GM21528 (cell line): Measurements from ENCODE around the gene NOTCH1.

ENCODE experiments used
- ATAC-seq: cut with Tn5 transposase; IDR thresholded peaks from one replicate; pipeline ENCODE4 v1.9.1; 2021; ENCODE audit warnings: mild to moderate bottlenecking, moderate library complexity; ENCODE audit not compliant: unreplicated experiment, low FRiP score

The NOTCH1 gene

DNA sequence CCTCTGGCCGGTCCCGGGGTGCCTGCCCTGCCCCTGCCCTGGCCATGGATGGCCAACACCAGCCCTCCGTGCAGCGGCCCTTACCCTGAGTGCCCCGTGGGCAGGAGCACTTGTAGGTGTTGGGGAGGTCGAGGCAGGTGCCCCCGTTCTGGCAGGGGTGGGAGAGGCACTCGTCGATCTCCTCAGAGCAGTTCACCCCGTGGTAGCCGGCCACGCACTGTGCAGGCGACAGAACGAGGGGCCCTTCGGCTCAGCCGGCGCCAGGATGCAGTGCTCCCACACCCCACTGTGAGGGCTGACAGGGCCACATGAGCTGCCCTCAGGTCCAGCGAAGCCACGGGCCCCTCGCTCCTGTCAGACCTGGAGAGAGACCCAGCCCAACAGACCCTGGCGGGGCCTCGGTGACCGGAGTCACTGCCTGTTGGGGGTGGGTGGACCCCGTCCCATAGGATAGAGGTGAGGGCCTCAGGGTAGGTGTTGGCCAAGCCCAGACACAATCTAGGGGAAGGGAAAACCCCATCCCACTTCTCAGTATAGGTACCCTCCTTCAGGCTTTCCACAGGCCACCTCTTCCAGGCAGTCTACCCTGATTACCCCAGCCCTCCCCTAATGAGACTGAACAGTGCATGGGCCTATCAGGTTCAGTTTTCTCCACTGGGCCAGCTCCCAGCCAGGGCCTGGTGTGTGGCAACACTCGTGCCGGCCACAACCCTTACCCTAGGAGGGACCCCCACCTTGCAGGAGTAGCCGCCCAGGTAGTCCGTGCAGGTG is 38.4 kb downstream of the NOTCH1 start:
- ATAC-seq, result no peak

DNA sequence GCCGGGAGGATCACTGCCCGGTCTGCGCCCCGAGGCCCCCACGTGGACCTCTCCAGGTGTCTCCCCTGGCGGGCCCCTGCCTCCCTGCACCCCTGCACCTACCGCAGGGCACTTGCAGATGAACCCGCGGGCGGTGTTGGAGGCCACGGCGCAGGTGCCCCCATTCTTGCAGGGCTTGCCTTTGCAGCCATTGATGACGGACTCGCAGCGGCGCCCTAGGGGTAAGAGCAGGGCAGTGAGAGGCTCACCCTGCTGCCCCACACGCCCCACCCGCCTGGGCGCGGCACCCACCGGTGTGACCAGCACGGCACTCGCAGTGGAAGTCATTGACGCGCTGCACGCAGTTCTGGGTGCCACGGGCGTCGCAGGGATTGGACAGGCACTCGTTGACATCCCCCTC is 39.4 kb downstream of the NOTCH1 start:
- no peak for ATAC-seq

DNA sequence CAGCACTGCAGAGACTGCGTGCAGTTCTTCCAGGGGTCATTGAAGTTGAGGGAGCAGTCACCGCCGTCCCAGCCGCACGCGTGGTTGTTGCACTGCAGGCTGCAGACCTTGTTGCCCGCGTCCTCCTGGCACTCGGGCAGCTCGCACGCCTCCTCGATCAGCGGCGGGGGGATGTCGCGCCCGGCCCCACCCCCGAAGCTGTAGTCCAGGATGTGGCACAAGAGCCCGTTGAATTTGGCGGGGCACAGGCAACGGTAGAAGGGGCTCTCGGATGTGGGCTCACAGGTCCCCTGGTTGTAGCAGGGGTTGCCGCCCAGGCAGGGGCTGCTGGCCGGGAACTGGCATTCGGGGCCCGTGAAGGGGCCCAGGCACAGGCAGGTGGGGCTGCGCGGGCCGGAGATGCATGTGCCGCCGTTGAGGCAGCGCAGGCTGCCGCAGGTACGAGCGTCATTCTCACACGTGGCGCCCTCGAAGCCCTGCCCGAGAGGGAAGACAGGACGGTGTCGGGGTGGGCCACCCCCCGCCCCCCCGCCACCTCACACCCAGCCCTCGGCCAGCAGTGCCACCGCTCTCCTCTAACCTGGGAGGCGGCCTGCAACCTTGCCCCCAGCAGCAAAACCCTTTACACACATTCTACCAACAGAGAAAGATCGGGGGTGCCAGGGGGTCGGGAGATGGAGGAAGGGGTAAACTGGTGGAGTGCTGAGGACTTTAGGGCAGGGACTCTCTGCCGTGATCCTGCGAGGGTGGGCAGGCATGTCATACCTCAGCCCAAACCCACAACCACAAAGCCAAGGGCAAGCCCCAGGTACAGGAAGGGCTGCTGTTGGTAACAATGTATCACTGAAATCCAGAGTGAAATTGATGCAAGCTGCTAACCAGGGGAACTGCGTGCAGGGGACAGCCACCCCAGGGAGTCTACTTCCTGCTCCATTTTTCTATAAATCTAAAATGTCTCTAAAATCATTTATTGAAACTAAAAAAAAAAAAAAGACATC is 40.1 kb downstream of the NOTCH1 start:
- no peak for ATAC-seq

DNA sequence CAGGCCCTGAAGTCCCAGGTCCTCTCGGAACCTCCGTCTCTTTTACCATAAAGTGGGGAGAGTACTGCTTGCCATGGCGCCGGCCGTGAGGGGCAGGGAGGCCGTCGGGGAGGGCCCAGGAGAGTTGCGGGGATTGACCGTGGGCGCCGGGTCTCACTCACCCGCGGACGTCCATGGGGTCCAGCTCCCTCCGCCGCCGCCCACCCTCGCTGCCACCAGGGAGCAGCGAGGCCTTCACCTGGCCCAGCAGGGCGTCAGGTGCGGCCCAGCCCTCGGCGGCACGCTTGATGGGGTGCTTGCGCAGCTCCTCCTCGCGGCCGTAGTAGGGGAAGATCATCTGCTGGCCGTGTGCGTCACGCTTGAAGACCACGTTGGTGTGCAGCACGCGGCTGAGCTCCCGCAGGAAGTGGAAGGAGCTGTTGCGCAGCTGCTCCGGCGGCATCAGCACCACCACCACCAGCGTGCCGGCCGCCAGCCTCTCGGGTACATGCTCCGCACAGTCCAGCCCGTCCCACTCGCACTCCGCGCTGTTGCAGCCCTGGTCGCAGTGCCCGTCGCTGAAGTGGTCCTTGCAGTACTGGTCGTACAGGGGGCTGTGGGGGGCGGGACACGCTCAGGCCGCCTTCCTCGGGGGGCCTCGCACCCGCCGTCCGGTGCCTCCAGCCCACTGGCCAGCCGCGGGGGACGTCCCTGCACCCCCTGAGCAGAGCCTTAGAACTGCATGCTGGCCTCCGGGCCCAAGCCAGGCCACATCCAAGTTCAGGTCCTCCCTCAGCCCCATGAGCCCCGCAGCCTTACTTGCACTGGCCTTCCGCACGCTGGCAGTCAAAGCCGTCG is 41.1 kb downstream of the NOTCH1 start:
- no peak for ATAC-seq

DNA sequence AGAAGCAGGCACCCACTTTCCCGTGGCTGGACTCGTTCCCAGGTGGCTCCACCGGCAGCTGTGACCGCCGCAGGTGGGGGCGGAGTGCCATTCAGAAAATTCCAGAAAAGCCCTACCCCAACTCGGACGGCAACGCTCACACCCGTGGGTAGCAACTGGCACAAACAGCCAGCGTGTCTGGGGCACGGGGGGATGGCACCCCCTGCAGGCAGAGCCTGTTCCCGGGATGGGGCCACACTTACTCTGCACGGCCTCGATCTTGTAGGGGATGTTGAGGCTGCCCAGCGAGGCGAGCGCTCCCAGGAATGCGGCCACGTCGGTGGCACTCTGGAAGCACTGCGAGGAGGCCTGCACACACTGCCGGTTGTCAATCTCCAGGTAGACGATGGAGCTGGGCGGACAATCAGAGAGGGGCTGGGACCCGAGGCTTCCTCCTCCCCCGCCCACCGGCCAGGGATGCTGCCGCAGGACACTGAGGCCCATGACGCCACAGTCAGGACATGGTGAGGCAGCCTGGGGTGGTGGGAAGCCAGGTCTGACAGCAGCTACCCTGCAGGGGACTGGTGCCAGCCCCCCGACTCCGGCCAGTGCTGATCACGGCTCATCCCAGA is 42.8 kb downstream of the NOTCH1 start:
- ATAC-seq, result no peak

DNA sequence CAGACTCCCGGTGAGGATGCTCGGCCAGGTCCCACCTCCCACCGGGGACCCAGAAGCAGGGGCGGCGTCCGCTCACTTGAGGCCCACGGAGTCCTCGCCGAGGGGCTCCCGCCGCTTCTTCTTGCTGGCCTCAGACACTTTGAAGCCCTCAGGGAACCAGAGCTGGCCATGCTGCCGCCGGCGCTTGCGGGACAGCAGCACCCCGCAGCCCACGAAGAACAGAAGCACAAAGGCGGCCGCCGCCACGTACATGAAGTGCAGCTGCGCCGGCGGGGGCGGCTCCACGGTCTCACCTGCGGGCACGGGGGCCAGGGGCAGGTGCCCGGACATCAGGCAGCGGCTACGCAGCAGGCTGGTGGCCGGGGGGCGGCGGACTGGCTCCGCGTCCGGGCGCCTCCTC is 43.7 kb downstream of the NOTCH1 start:
- no peak for ATAC-seq

DNA sequence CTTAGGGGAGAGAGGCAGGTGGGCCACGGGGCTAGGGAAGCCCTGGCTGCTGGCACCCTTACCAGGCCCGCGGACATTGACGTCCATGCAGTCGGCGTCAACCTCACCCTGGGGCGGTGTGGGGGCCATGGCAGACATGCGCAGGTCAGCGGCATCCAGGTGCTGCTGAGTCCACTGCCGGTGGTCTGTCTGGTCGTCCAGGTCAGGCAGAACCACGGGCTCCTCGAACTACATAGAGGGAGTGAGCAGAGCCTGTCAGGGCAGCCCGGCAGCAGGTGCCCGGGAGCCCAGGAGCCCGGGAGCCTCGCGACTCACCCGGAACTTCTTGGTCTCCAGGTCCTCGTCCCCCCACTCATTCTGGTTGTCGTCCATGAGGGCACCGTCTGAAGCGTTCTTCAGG is 44.2 kb downstream of the NOTCH1 start:
- ATAC-seq, result no peak

DNA sequence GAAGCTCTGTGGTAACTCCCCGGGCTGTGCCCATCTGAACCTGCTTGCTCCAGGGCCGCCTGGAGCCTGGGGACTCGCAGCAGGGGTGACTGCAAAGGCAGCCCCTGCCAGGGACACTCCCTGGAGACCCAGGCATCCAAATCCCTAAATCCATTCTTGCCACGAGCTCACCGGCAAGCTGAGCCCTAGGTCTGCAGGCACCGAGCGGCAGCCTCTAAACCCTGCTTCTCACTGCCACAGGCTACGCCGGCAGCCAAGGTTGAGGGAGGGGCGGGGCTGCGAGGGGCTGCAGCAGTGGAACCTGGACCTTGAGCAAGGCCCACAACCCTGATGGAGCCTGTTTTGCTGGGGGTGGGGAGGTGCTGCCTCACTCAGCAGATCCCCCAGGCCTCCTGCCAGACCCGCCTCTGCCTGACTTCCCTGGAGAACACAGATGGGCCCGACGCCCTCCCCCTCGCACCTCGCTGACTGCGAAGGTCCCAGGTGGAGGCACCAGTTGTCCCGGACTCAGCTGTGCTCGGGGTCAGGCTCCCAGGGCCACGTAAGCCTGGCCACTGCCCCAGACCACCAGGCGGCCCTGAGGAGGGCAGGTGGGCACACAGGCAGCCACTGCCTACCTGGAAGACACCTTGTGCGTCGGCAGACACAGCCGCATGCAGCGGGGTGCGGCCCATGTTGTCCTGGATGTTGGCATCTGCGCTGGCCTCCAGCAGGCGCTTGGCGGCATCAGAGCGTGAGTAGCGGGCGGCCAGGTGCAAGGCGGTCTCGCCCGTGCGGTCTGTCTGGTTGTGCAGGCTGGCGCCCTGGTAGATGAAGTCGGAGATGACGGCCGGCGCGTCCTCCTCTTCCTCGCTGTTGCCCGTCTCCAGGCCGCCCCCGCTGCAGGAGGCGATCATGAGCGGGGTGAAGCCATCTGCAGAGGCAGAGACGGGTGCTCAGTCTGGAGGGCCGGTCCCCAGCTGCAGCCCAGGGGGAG is 45.6 kb downstream of the NOTCH1 start:
- no peak for ATAC-seq

DNA sequence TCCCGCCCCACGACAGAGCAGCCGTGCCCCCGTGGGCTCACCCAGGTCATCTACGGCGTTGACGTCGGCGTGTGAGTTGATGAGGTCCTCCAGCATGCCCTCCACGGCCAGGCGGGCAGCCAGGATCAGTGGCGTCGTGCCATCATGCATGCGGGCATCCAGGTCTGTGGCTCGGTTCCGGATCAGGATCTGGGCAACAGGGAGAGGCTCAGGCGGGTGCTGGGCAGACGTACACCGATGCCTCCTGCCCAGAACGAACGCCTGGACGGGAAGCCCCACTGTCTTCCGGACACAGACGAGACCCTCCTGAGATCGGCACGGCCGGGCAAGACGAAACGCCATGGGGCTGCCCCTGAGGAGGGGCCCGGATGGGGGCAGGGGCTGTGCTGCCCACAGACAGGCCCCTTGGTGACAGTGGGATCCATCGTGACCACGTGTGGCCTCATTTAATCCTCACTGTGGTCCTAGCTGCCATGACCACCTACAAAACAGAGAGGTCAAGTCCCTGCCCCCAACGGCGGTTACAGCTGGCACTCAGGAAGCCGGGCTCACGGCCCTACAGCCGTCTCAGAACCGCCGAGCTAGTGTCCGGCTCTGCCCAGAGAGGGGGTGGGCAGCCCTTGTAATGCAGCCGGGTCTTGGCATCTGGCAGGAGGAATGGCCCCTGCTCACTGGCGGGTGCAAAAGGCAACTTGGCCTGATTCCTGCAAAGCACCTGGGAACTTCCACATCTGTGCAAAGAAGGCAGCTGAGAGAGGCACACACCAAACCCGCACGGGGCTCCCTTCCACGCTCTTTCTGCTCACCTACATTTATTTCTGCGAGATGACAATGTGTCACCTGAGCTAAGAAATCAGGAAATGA is 46.5 kb downstream of the NOTCH1 start:
- ATAC-seq, result no peak

DNA sequence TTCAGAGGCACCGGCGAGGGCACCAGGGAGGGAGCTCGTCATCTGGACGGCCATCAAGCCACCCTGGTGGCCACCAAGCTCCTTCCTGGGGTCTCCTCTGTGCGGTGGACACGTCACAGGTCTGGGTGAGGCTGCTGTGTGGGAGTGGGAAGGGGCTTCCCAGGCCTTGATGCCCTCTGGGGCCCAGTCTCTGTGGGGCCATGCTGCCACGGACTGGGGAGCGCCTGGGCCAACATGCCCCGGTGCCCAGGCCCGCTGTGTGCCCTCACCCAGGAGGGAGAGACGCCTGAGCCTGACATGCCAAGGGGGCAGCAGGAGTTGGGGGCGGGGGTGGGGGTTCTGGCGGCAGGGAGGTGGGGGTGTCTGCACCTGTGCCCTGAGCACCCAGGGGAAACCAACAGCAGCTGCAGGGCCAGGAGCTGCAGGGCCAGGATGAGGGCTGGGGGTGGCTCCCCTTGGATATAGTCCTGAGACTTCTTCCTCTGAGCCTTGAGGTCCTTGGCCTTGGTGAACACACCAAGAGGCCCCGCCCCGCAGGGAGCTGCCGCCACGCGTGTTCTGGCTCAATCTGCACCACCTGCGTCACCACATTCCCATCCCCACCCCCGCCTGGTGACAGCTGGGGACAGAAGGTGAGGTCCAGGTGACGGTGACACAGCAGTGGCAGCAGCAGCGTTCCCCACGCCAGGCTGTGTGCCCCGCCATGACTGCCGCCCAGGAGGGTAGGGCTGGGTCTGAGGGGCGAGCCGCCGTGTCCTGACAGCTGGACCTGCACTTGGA is 47.7 kb downstream of the NOTCH1 start:
- no peak for ATAC-seq

DNA sequence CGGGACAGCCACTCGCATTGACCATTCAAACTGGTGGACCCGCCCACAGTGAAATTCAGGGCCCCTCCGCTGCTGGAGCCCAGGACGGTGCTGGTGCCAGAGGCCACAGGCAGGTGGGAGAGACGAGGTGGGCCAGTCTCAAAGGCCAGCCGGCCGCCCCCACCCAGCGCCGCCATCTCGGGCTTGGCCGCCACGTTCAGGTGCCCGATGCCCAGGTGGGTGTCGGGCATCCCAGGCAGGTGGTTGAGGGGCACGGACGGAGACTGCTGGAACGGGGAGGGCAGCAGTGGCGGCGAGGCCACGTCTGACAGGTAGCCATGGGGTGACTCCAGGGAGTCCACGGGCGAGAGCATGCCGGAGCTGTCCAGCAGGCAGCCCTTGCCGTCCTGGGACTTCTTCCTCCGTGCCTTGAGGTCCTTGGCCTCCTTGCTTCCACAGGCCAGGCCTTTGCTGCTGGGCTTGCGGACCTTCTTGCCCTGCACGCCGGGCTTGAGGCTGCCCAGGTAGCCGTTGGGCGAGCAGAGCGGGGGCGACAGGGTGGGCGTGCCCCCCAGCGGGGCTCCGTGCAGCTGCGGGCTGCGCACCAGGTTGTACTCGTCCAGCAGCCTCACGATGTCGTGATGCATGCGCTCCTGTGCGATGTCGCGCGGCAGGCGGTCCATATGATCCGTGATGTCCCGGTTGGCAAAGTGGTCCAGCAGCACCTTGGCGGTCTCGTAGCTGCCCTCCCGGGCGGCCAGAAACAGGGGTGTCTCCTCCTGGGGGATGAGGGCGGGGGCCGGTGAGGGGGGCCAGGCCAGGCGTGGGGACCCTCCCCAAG is 48.8 kb downstream of the NOTCH1 start:
- no peak for ATAC-seq

DNA sequence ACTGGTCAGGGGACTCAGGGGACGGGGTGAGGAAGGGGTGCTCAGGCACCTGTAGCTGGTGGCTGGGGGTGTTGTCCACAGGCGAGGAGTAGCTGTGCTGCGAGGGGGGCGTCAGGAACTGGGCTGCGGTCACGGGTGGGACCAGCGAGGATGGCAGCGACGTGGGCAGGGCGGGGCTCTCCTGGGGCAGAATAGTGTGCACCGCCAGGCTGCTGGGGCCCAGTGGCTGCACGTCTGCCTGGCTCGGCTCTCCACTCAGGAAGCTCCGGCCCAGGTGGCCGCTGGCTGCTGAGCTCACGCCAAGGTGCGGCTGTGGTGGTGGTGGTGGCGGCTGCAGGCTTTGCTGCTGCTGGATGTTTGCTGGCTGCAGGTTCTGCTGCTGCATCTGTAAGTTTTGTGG is 49.7 kb downstream of the NOTCH1 start:
- ATAC-seq, result no peak

DNA sequence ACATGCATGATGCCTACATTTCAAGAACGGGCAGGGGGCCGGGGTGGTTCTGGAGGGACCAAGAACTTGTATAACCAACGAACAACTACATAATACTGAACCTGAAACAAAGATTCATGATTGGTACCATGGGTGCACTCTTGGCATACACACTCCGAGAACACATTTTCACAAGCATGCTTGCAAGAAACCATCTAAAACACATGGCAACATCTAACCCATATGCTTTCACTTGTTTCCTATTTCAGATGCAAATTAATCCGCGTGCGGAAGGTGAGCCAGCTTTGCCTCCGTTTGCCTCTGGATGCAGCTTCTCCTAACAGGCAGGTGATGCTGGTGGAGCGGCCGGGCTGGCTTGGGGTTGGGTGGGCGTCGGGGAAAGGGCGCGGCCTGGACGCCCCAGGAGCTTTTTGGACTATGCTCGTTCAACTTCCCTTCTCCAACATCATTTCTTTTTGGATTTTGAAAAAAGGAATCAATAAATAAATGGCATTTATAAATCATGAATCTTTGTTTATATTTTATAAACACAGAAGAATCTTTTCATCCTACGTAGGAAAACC is 50.5 kb downstream of the NOTCH1 start:
- ATAC-seq, result no peak

DNA sequence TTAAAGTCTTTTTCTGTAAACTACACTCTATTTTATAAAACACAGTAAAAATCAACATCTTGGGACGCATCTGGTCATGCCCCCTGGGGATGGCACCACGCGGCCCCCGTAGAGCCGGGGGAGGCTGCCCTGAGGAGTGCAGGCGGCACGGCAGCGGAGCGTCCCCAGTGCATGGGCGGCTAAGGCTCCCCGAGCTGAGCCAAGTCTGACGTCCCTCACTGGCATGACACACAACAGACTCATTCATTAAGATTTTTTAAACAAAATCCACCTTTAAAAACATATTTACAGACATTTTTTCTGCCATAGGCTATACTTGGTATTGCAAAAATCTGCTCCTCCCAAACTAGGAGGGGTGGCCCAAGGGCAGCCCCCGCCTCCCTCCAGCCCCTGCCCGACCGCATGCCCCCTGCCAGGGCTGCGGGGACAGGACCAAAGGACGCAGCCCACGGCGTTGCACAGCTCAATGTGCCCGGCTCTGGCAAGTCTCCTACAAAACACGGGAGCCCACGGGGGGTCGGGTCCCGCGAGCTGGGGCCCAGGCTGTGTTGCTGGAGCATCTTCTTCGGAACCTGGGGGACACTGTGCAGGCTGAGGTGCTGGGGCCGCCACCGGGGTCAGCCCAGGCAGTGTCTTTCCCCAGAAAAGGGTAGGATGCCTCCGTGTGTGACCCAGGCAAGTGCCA is 51.2 kb downstream of the NOTCH1 start:
- no peak for ATAC-seq

DNA sequence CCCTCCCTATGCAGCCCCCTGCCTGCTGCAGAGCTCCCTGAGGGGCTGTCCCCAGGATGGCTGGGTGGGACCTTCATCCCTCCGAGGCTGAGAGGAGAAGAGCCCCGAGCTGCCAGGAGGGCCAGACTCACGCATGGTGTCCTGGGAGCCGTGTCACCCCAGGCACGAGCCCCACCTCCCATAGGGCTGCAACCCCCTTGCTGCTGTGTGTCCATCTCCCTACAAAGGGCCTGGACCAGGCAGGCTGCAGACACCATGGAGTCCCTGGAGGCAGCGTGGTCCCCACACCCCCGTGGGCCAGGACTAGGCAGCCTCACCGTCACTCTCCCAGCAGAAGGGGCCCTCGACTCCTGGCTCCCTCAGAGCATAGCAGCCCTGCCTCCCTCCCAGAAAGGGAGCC is 51.8 kb downstream of the NOTCH1 start:
- no peak for ATAC-seq

DNA sequence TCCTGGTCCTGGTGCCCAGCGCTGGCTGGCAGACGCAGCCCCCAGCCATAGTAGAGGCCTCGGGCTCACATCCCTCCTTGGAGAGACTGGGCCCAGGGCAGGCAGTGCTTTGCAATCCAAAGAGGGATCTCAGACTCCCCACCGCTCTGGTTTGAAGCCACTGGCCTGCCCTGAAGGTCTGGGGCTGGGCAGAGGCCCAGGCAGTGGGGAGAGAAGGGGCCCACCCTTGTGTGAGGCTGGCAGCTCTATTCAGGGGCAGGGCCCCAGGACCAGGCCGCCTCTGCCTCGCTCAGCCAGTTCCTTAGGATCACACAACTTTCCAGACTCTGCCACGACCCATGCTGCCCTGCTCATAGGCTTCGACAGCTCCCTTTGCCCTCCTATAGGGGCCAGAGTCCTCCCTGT is 52.3 kb downstream of the NOTCH1 start:
- no peak for ATAC-seq
